ENCODE measurements around the gene DEFB123. TPM values are rescaled to one million over a fixed set of nuclear protein-coding genes. Genes with fewer than 3 reads are reported as not detected.
"Not testable (repeated sequence)": the region's sequence is repeated elsewhere in the genome, so short reads cannot be mapped to it uniquely, and the experiment has no call there.

The DEFB123 gene
- total and polyA plus RNA-seq, 2 donors = not detected

- Histone ChIP-seq H3K4me3 (ENCODE audit: low read depth, low read length) (no peak overlapping the region), H3K4me1 (ENCODE audit: insufficient read depth) (no peaks in the 10 kb centered on the region), H3K36me3 (ENCODE audit: insufficient read depth) (no peaks in the 10 kb centered on the region), H3K27ac (ENCODE audit: low read depth) (no peak overlapping the region)
- WGBS = 72% methylated on average over 12 of the region's 12 CpGs
- no peak for DNase-seq (ENCODE audit: extremely low spot score)
These were observed 5.8 kb downstream of the DEFB123 start for GRCh38 chr20:31446084-31446819.

- Histone ChIP-seq H3K4me3 (ENCODE audit: low read depth, low read length) (no peak overlapping the region), H3K36me3 (ENCODE audit: insufficient read depth) (no peaks in the 10 kb centered on the region), H3K4me1 (ENCODE audit: insufficient read depth) (no peaks in the 10 kb centered on the region), H3K27ac (ENCODE audit: low read depth) (no peak overlapping the region)
- DNase-seq (ENCODE audit: extremely low spot score) = no peak
- WGBS = 65% methylated on average over 8 of the region's 8 CpGs
These were observed 9.3 kb downstream of the DEFB123 start for GRCh38 chr20:31449511-31450414.

- H3K4me1 ChIP-seq (ENCODE audit: insufficient read depth) = no peaks in the 10 kb centered on the region
- no peak overlapping the region for H3K27ac ChIP-seq (ENCODE audit: low read depth)
- H3K4me3 ChIP-seq (ENCODE audit: low read depth, low read length) = no peak overlapping the region
- no peak for DNase-seq (ENCODE audit: extremely low spot score)
- 77% methylated on average over 2 of the region's 2 CpGs for WGBS
- no peaks in the 10 kb centered on the region for H3K36me3 ChIP-seq (ENCODE audit: insufficient read depth)
These were observed 12.1 kb downstream of the DEFB123 start for GRCh38 chr20:31452575-31452974.

- Histone ChIP-seq H3K36me3 (ENCODE audit: insufficient read depth) (no peaks in the 10 kb centered on the region), H3K27ac (ENCODE audit: low read depth) (no peak overlapping the region), H3K4me3 (ENCODE audit: low read depth, low read length) (no peak overlapping the region), H3K4me1 (ENCODE audit: insufficient read depth) (no peaks in the 10 kb centered on the region)
- DNase-seq (ENCODE audit: extremely low spot score) = no peak
- WGBS = 89% methylated on average over 1 of the region's 1 CpG
These were observed 13.9 kb downstream of the DEFB123 start for GRCh38 chr20:31454361-31454760.

GRCh38 chr20:31470946-31471345 is 30.5 kb downstream of the DEFB123 start:
- H3K4me1 ChIP-seq (ENCODE audit: insufficient read depth); H3K27ac ChIP-seq (ENCODE audit: low read depth); H3K36me3 ChIP-seq (ENCODE audit: insufficient read depth); DNase-seq (ENCODE audit: extremely low spot score); H3K4me3 ChIP-seq (ENCODE audit: low read depth, low read length): not testable (repeated sequence)
- 90% methylated on average over 30 of the region's 33 CpGs for WGBS

GRCh38 chr20:31472395-31473330 is 32.2 kb downstream of the DEFB123 start:
- Histone ChIP-seq H3K4me3 (ENCODE audit: low read depth, low read length) (no peak overlapping the region), H3K36me3 (ENCODE audit: insufficient read depth) (no peaks in the 10 kb centered on the region), H3K27ac (ENCODE audit: low read depth) (no peak overlapping the region), H3K4me1 (ENCODE audit: insufficient read depth) (no peaks in the 10 kb centered on the region)
- WGBS = 38% methylated on average over 7 of the region's 8 CpGs
- no peak for DNase-seq (ENCODE audit: extremely low spot score)

- H3K4me3 ChIP-seq (ENCODE audit: low read depth, low read length) = no peak overlapping the region
- no peaks in the 10 kb centered on the region for H3K4me1 ChIP-seq (ENCODE audit: insufficient read depth)
- WGBS = 77% methylated on average over 5 of the region's 5 CpGs
- no peaks in the 10 kb centered on the region for H3K36me3 ChIP-seq (ENCODE audit: insufficient read depth)
- DNase-seq (ENCODE audit: extremely low spot score) = no peak
- H3K27ac ChIP-seq (ENCODE audit: low read depth) = no peak overlapping the region
These were observed 33.1 kb downstream of the DEFB123 start for GRCh38 chr20:31473331-31474096.

GRCh38 chr20:31474097-31474436 is 33.6 kb downstream of the DEFB123 start:
- Histone ChIP-seq H3K4me1 (ENCODE audit: insufficient read depth) (no peaks in the 10 kb centered on the region), H3K4me3 (ENCODE audit: low read depth, low read length) (no peak overlapping the region), H3K27ac (ENCODE audit: low read depth) (no peak overlapping the region), H3K36me3 (ENCODE audit: insufficient read depth) (no peaks in the 10 kb centered on the region)
- DNase-seq (ENCODE audit: extremely low spot score) = no peak
- 62% methylated on average over 2 of the region's 2 CpGs for WGBS

- Histone ChIP-seq H3K36me3 (ENCODE audit: insufficient read depth) (no peaks in the 10 kb centered on the region), H3K4me1 (ENCODE audit: insufficient read depth) (no peaks in the 10 kb centered on the region), H3K4me3 (ENCODE audit: low read depth, low read length) (peak within 1 kb of the TSS; percentile 50), H3K27ac (ENCODE audit: low read depth) (peak within 1 kb of the TSS; percentile 25)
- DNase-seq (ENCODE audit: extremely low spot score) = no peak
- 5% methylated on average over 33 of the region's 33 CpGs for WGBS
These were observed 34.5 kb downstream of the DEFB123 start, which contains the start of the genes DEFB124 and REM1 for GRCh38 chr20:31474758-31475427. TSS of gene DEFB124 (minus strand) at chr20:31475127. CDS start at chr20:31473013, 2,114 bp downstream. TSS of gene REM1 (plus strand) at chr20:31475288. CDS start at chr20:31476446, 1,158 bp downstream.

GRCh38 chr20:31475472-31476293 is 35.3 kb downstream of the DEFB123 start:
- 7% methylated on average over 29 of the region's 29 CpGs for WGBS
- H3K4me1 ChIP-seq (ENCODE audit: insufficient read depth) = no peaks in the 10 kb centered on the region

GRCh38 chr20:31476294-31476585 is 35.8 kb downstream of the DEFB123 start:
- Histone ChIP-seq H3K27ac (ENCODE audit: low read depth) (no peak overlapping the region), H3K4me3 (ENCODE audit: low read depth, low read length) (no peak overlapping the region), H3K36me3 (ENCODE audit: insufficient read depth) (no peaks in the 10 kb centered on the region), H3K4me1 (ENCODE audit: insufficient read depth) (no peaks in the 10 kb centered on the region)
- WGBS = 70% methylated on average over 6 of the region's 6 CpGs
- no peak for DNase-seq (ENCODE audit: extremely low spot score)

More at GRCh38 chr20:31475472-31476293, 35.3 kb downstream of the DEFB123 start:
- Histone ChIP-seq H3K36me3 (ENCODE audit: insufficient read depth) (no peaks in the 10 kb centered on the region), H3K4me3 (ENCODE audit: low read depth, low read length) (peak overlapping the region; percentile 50), H3K27ac (ENCODE audit: low read depth) (peak overlapping the region; percentile 25)
- DNase-seq (ENCODE audit: extremely low spot score) = no peak
